Mesodermal cell (in vitro differentiated cells): ENCODE results near the gene INKA2.
A peak's percentile ranks its signal among the peaks of the same experiment; 100 is the strongest.

Experiments used
- H3K27ac ChIP-seq: 2 replicates; pipeline ENCODE4 v1.7.0; 2013; ENCODE audit warnings: mild to moderate bottlenecking, low read depth, low read length, moderate library complexity; ENCODE audit not compliant: severe bottlenecking
- H3K36me3 ChIP-seq: 2 replicates; pipeline ENCODE4 v1.7.1; 2013; ENCODE audit warnings: mild to moderate bottlenecking, low read length, moderate library complexity; ENCODE audit not compliant: control insufficient read depth, insufficient read depth
- H3K4me1 ChIP-seq: one replicate; pipeline ENCODE4 v1.7.1; 2013; ENCODE audit warnings: mild to moderate bottlenecking, low read length; ENCODE audit not compliant: insufficient read depth, control insufficient read depth, poor library complexity, severe bottlenecking
- H3K4me3 ChIP-seq: 2 replicates; pipeline ENCODE4 v1.7.0; 2013; ENCODE audit warnings: low read length, control low read depth, mild to moderate bottlenecking; ENCODE audit not compliant: insufficient read depth, poor library complexity, severe bottlenecking; ENCODE audit errors: extremely low read depth
- H3K9me3 ChIP-seq: 2 replicates; pipeline ENCODE4 v1.7.1; 2013; ENCODE audit warnings: mild to moderate bottlenecking, low read length, moderate library complexity; ENCODE audit not compliant: control insufficient read depth
- WGBS, 2 experiments: methylation state at CpG; one replicate each; pipeline ENCODE4 v1.1.5; 2013; ENCODE audit warnings: missing lambda C conversion rate in 2 of 2; ENCODE audit not compliant: insufficient coverage in 2 of 2; 5-methylcytosine and 5-hydroxymethylcytosine counted together

Gene INKA2

GRCh38 chr1:111739925-111740765 lies 950 bp upstream of the INKA2 start:
- 1 to 4% methylated on average over 39 to 49 of the region's 63 CpGs for WGBS, 2 experiments
- H3K4me1 ChIP-seq: peaks cover 40% of the 10 kb centered on the region

DNA sequence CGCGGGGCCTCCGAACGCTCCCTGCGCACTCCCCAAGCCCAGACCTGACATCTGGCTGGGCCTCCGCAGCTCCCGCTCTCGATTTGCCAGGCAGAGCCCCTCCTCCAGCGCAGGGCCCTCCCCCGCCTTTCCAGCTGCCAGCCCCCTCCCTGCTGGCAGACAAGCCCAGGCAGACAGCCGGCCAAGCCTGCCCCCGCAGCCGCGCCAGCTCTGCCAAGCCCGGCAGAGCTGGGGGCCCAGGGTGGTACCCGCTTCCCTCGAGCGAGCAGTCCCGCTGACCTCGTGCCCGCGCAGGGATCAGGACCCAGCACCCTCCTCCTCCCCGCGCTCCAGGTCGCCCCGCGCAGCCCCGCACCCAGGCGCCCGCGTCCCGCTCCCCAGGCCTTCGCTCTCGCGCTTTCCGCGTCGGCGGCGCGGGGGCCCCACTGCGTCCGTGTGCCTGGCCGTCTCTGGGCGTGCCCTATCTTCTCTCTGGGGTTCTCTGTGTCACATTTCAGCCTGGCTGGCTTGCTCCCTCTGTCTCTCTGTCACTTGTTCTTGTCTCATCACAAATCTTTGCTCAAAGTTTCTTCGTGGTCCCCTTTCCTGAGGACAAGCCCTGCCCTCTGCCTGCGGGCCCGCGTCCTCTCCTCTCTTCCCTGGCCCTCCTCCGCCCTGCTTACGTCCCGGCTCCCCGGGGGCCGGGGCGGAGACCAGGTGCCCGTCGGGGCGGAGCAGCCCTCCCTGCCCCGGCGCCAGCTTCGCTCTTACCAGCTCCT lies 580 bp downstream of the INKA2 start:
- 0 to 1% methylated on average over 49 to 61 of the region's 61 CpGs for WGBS, 2 experiments
- no peak overlapping the region for H3K27ac ChIP-seq

More at GRCh38 chr1:111739925-111740765, 950 bp upstream of the INKA2 start:
- Histone ChIP-seq H3K36me3 (peaks cover 3% of the 10 kb centered on the region), H3K4me3 (peak overlapping the region; percentile 70), H3K9me3 (no peaks in the 10 kb centered on the region), H3K27ac (peak overlapping the region; percentile 86)

GRCh38 chr1:111738133-111738435 lies 1.1 kb downstream of the INKA2 start:
- H3K4me3 ChIP-seq: peak overlapping the region; percentile 70
- no peak overlapping the region for H3K27ac ChIP-seq
- H3K36me3 ChIP-seq: peaks cover 5% of the 10 kb centered on the region
- WGBS, 2 experiments: 2 to 8% methylated on average over 5 to 7 of the region's 9 CpGs
- H3K9me3 ChIP-seq: no peaks in the 10 kb centered on the region
- peaks cover 39% of the 10 kb centered on the region for H3K4me1 ChIP-seq

More for the DNA sequence above, 580 bp downstream of the INKA2 start:
- Histone ChIP-seq H3K36me3 (peaks cover 5% of the 10 kb centered on the region), H3K4me1 (peaks cover 41% of the 10 kb centered on the region), H3K9me3 (no peaks in the 10 kb centered on the region), H3K4me3 (peak overlapping the region; percentile 70)

DNA sequence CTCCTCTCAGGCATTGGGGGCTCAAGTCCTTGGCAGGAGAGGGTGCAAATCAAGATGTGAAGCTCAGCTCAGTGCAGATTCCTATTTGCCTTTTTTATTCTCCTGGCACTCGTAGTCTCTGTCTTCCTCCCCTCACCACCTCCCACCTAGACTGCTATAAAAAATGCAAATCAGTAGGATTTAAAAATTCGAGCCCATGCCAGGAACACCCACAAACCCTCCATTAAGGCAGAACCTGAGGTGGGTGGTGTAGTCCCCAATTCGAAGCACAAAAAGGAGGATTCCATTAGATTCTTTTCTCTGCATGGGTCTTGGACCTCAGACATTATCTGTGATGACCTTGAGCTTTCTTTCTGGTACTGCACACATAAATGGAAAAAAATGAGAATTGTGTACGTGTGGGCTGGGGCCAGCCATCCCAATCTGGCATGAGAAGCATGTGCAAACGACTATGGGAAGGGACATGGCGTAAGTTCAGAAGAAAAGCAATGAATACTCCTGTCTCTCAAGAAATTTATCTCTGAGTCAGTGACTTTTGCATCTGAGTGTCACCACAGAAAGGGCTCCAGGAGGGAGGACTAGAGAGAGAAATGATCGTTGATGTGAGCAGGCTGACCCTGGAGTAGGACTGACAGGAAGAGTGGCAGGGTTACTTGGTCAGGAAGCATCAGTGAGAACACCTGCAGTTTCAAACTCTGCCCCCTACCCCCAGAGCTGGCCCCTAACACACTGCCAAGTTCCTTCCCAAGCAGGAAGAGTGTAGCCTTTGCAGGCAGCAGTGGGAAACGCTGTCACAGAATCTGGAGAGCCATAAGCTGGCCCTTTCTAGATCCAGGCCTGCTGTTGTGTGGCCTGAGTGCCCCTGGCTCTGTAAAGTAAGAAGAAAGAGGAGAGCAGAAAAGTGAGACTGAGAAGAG lies 1.7 kb downstream of the INKA2 start:
- Histone ChIP-seq H3K9me3 (no peaks in the 10 kb centered on the region), H3K4me1 (peaks cover 34% of the 10 kb centered on the region), H3K4me3 (peak overlapping the region; percentile 70), H3K27ac (no peak overlapping the region), H3K36me3 (peaks cover 5% of the 10 kb centered on the region)
- WGBS, 2 experiments: 34 to 55% methylated on average over 4 to 6 of the region's 8 CpGs

- peaks cover 5% of the 10 kb centered on the region for H3K36me3 ChIP-seq
- WGBS, 2 experiments: 66 to 88% methylated on average over 3 of the region's 4 CpGs
- no peak overlapping the region for H3K27ac ChIP-seq
- H3K4me1 ChIP-seq: peaks cover 34% of the 10 kb centered on the region
- no peak overlapping the region for H3K4me3 ChIP-seq
- no peaks in the 10 kb centered on the region for H3K9me3 ChIP-seq
Observed at GRCh38 chr1:111736548-111737215, 2.5 kb downstream of the INKA2 start.

DNA sequence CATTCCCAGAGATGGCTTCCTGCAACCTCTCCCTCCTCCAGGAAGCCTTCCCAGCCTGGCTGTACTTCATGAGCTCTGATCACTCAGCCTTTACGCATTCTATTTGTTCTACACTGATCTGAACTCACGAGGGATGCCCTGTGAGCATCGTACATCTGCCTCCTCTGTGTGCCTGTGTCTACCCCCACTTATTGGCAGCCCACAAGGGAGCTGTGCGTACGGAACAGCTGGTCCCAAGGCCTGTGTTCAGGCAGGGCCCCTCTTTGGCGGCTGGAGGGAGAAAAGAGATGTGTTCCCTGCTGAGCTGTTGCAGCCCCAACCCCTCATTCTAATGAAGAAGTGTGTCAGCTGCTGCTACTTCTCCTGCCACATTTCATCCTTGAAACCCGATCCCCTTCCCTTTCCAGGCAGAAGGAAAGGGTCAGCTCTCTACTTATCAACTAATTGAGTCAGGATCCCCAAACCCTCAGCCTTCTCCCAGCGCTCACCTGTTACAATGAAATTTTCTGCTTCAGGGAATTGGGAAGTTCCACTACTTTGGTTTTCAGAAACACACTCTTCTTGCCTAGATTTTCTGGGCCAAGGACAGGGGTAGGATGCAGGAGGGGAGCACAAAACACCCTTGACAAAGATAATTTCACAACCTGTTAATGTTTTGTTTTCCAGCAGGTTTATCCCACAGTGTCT lies 3.2 kb downstream of the INKA2 start:
- 36 to 43% methylated on average over 6 of the region's 8 CpGs for WGBS, 2 experiments
- Histone ChIP-seq H3K4me1 (peaks cover 34% of the 10 kb centered on the region), H3K36me3 (peaks cover 5% of the 10 kb centered on the region), H3K4me3 (no peak overlapping the region), H3K9me3 (no peaks in the 10 kb centered on the region), H3K27ac (no peak overlapping the region)

DNA sequence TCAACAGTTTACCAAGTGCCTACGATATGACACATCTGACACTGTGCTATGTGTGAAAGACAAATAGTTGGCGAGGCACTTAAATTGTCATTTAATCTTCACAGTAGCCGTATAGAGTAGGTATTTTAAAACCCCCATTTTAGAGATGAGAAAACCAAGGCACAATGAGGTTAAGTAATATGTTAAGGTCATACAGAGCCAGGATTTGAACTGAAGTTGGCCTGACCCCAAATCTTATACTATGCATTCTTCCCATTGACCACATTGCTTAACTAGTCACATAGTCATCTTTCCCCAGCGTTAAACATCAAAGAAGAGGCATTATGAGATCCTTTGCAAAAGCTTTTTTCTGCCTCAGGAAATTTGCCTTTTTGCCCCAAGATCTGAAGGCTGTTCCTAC lies 3.9 kb downstream of the INKA2 start:
- H3K4me1 ChIP-seq: peaks cover 36% of the 10 kb centered on the region
- 90 to 96% methylated on average over 1 to 4 of the region's 4 CpGs for WGBS, 2 experiments
- H3K27ac ChIP-seq: no peak overlapping the region
- no peaks in the 10 kb centered on the region for H3K9me3 ChIP-seq
- H3K4me3 ChIP-seq: no peak overlapping the region
- H3K36me3 ChIP-seq: peaks cover 5% of the 10 kb centered on the region

DNA sequence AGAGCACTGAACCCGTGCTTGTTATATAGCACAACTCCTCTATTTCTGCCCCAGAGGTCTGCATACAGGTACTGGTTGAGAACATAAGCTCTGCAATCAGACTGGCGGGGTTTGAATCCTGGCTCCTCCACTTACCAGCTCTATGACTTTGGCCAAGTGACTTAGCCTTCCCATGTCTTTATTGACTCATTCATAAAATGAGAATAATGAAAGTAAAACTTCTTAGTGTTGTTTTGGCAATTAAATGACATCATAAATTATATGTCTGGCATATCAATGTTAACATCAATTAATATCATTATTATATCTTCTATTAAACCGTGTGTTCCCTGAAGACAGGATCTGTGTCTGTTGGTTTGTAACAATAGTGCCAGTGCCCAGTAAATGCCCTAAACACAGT lies 4.3 kb downstream of the INKA2 start:
- Histone ChIP-seq H3K4me1 (peaks cover 41% of the 10 kb centered on the region), H3K36me3 (peaks cover 5% of the 10 kb centered on the region), H3K9me3 (no peaks in the 10 kb centered on the region), H3K4me3 (no peak overlapping the region), H3K27ac (no peak overlapping the region)
- 86 to 100% methylated on average over 1 to 2 of the region's 3 CpGs for WGBS, 2 experiments

- H3K27ac ChIP-seq: no peak overlapping the region
- 90 to 93% methylated on average over 3 of the region's 3 CpGs for WGBS, 2 experiments
- H3K36me3 ChIP-seq: peaks cover 5% of the 10 kb centered on the region
- no peaks in the 10 kb centered on the region for H3K9me3 ChIP-seq
- H3K4me1 ChIP-seq: peaks cover 42% of the 10 kb centered on the region
- no peak overlapping the region for H3K4me3 ChIP-seq
Observed at GRCh38 chr1:111734426-111734825, 4.8 kb downstream of the INKA2 start.
